Smooth muscle cell (in vitro differentiated cells): ENCODE results near the gene DEXI. TPM values are rescaled to one million over a fixed set of nuclear protein-coding genes. Genes with fewer than 3 reads are reported as not detected.

Experiments used
- DNase-seq: peaks from one replicate; lab custom pipeline; 2025; ENCODE audit not compliant: unreplicated experiment; lab: John Stamatoyannopoulos, UW
- H2AFZ ChIP-seq: fragments of 200-600 bp; sonication (generic); 2 replicates; pipeline ENCODE4 v1.6.0; 2016; ENCODE audit warnings: antibody characterized with exemption, low read depth, mild to moderate bottlenecking
- H3F3A ChIP-seq: fragments of 200-600 bp; sonication (generic); 2 replicates; pipeline ENCODE4 v1.6.0; 2017; ENCODE audit warnings: antibody characterized with exemption, low read depth
- H3K27ac ChIP-seq: fragments of 200-600 bp; sonication (generic); 2 replicates; pipeline ENCODE4 v1.5.1; 2016; ENCODE audit warnings: low read depth, mild to moderate bottlenecking
- H3K27me3 ChIP-seq: fragments of 200-600 bp; sonication (generic); 2 replicates; pipeline ENCODE4 v1.6.1; 2016; ENCODE audit warnings: low read depth, mild to moderate bottlenecking
- H3K36me3 ChIP-seq: fragments of 200-600 bp; sonication (generic); 2 replicates; pipeline ENCODE4 v1.5.1; 2016; ENCODE audit warnings: low read depth
- H3K4me1 ChIP-seq: fragments of 200-600 bp; sonication (generic); 2 replicates; pipeline ENCODE4 v1.5.1; 2016; ENCODE audit warnings: low read depth
- H3K4me2 ChIP-seq: fragments of 200-600 bp; sonication (generic); 2 replicates; pipeline ENCODE4 v1.6.0; 2016; ENCODE audit warnings: mild to moderate bottlenecking
- H3K4me3 ChIP-seq: fragments of 200-600 bp; sonication (generic); 2 replicates; pipeline ENCODE4 v1.5.1; 2016; ENCODE audit warnings: mild to moderate bottlenecking
- H3K79me2 ChIP-seq: fragments of 200-600 bp; sonication (generic); 2 replicates; pipeline ENCODE4 v1.6.0; 2016; ENCODE audit warnings: low read depth, mild to moderate bottlenecking
- H3K9ac ChIP-seq: fragments of 200-600 bp; sonication (generic); 2 replicates; pipeline ENCODE4 v1.6.0; 2016; ENCODE audit warnings: low read depth
- H3K9me3 ChIP-seq: fragments of 200-600 bp; sonication (generic); replicated peaks from 2 replicates; pipeline ENCODE4 v1.5.1; 2016; ENCODE audit warnings: low read depth
- H4K20me1 ChIP-seq: fragments of 200-600 bp; sonication (generic); 2 replicates; pipeline ENCODE4 v1.6.0; 2016; ENCODE audit warnings: low read depth
- WGBS: methylation state at CpG from one replicate; pipeline ENCODE4 v1.1.7; 2016; ENCODE audit warnings: low lambda C conversion rate; 5-methylcytosine and 5-hydroxymethylcytosine counted together
- polyA plus RNA-seq: library from polyadenylated mRNA; unstranded; fragments of >200 nt; fragmentation: Nextera tagmentation; extraction: Ambion mirVana; gene quantifications from 2 replicates; pipeline ENCODE4 v1.2.1, GENCODE V29; 2016
- total RNA-seq: library from RNA; depleted of rRNA; stranded (reverse); fragments of >200 nt; gene quantifications from 2 replicates; pipeline ENCODE4 v1.2.3, GENCODE V29; 2014
- TF ChIP-seq, protein P1 (sequence below): fragments of 200-600 bp; sonication (generic); IDR thresholded peaks from 2 replicates; pipeline ENCODE4 v1.5.1; 2017; ENCODE audit warnings: borderline replicate concordance, mild to moderate bottlenecking, antibody characterized with exemption; ENCODE audit not compliant: insufficient read depth, poor library complexity, severe bottlenecking

DEXI gene
- total and polyA plus RNA-seq, 2 experiments from 2014 or later: 58.5 to 71.8 TPM

GRCh38 chr16:10938796-10939648 is 3.2 kb downstream of the DEXI start:
- Histone ChIP-seq H3K4me1 (peaks cover 15% of the 10 kb centered on the region), H3K9me3 (no peaks in the 10 kb centered on the region), H3K27ac (no peak overlapping the region), H3K36me3 (no peaks in the 10 kb centered on the region), H3K4me3 (no peak overlapping the region), H4K20me1 (peaks cover 76% of the 10 kb centered on the region), H3K4me2 (peak overlapping the region; percentile 89), H3K9ac (no peak overlapping the region), H3K27me3 (no peaks in the 10 kb centered on the region), H3F3A (peaks cover 8% of the 10 kb centered on the region), H3K79me2 (peaks cover 65% of the 10 kb centered on the region), H2AFZ (no peak overlapping the region)
- WGBS: 86% methylated on average over 7 of the region's 7 CpGs
- TF ChIP-seq, protein P1, sequence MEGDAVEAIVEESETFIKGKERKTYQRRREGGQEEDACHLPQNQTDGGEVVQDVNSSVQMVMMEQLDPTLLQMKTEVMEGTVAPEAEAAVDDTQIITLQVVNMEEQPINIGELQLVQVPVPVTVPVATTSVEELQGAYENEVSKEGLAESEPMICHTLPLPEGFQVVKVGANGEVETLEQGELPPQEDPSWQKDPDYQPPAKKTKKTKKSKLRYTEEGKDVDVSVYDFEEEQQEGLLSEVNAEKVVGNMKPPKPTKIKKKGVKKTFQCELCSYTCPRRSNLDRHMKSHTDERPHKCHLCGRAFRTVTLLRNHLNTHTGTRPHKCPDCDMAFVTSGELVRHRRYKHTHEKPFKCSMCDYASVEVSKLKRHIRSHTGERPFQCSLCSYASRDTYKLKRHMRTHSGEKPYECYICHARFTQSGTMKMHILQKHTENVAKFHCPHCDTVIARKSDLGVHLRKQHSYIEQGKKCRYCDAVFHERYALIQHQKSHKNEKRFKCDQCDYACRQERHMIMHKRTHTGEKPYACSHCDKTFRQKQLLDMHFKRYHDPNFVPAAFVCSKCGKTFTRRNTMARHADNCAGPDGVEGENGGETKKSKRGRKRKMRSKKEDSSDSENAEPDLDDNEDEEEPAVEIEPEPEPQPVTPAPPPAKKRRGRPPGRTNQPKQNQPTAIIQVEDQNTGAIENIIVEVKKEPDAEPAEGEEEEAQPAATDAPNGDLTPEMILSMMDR: no peak
- DNase-seq: no peak

GRCh38 chr16:10938321-10938720 is 3.9 kb downstream of the DEXI start:
- peaks cover 83% of the 10 kb centered on the region for H4K20me1 ChIP-seq
- H3K79me2 ChIP-seq: peaks cover 67% of the 10 kb centered on the region
- 89% methylated on average over 7 of the region's 7 CpGs for WGBS

GRCh38 chr16:10937068-10937859 is 5.0 kb downstream of the DEXI start:
- 93% methylated on average over 11 of the region's 11 CpGs for WGBS
- Histone ChIP-seq H4K20me1 (peaks cover 93% of the 10 kb centered on the region), H3K9me3 (no peaks in the 10 kb centered on the region)

More at GRCh38 chr16:10938321-10938720, 3.9 kb downstream of the DEXI start:
- Histone ChIP-seq H3K4me3 (no peak overlapping the region), H2AFZ (no peak overlapping the region), H3K4me1 (peaks cover 15% of the 10 kb centered on the region), H3K27ac (no peak overlapping the region), H3F3A (peaks cover 6% of the 10 kb centered on the region), H3K9me3 (no peaks in the 10 kb centered on the region), H3K9ac (no peak overlapping the region), H3K36me3 (no peaks in the 10 kb centered on the region), H3K4me2 (no peak overlapping the region), H3K27me3 (no peaks in the 10 kb centered on the region)
- TF ChIP-seq, protein P1: no peak
- DNase-seq: no peak

More at GRCh38 chr16:10937068-10937859, 5.0 kb downstream of the DEXI start:
- H3K27ac ChIP-seq: no peak overlapping the region
- TF ChIP-seq, protein P1: no peak
- peaks cover 67% of the 10 kb centered on the region for H3K79me2 ChIP-seq
- H3K4me1 ChIP-seq: peaks cover 15% of the 10 kb centered on the region
- H3K4me2 ChIP-seq: no peak overlapping the region
- H3K9ac ChIP-seq: no peak overlapping the region
- no peaks in the 10 kb centered on the region for H3F3A ChIP-seq
- H3K4me3 ChIP-seq: no peak overlapping the region
- H3K27me3 ChIP-seq: no peaks in the 10 kb centered on the region
- no peak for DNase-seq
- H3K36me3 ChIP-seq: no peaks in the 10 kb centered on the region
- H2AFZ ChIP-seq: no peak overlapping the region
